Amygdala (tissue), 56 donors: Measurements from ENCODE around the gene C3orf70.

Experiments
- DNase-seq, 56 donors: peaks; one replicate each; lab custom pipeline; 2025; lab: John Stamatoyannopoulos, UW

The C3orf70 gene

GRCh38 chr3:185058796-185059195 lies 94.1 kb downstream of the C3orf70 start:
- no peak for DNase-seq

DNA sequence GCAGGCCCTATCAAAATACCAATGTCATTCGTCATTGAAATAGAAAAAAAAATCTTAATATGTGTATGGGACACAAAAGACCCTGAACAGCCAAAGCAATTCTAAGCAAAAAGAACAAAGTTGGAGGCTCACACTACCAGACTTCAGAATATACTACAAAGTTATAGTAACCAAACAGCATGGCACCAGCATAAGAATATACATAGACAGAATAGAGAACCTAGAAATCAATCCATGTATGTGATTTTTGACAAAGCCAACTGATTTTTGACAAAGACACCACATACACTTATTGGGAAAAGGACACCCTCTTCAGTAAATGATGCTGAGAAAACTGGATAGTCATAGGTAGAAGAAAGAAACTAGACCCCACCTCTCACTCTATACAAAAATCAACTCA lies 95.0 kb downstream of the C3orf70 start:
- DNase-seq, result no peak

DNA sequence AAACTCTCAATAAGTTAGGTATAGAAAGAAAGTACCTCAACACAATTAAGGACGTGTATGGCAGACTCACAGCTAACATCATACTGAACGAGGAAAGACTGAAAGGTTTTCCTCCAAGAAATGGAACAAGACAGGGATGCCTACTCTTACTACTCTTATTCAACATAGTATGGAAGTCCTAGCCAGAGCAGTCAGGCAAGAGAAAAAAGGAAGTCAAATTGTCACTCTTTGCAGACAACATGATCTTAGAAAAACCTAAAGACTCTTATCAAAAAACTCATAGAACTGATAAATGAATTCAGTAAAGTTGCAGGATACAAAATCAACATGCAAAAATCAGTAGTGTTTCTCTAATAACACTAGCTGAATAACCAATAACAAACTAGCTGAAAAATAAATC lies 96.0 kb downstream of the C3orf70 start:
- no peak for DNase-seq

DNA sequence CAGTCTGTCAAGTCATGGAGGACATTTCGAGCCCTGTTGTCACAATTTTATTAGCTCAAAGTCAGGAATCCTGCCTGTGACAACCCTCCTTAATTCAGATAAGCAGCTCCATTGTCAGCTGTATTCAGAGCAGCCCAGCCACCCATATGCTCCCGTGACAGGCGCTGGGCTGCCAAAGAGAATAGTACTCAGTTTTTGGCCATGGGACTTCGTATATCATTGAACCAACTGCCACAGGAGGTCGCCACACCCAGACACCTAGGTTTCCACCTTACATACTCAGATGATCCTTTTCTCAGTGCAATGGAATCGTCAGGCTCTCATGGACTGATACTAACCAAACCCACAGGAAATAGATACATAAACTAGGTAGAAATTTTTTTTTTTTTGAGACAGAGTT lies 100.2 kb downstream of the C3orf70 start:
- no peak for DNase-seq

DNA sequence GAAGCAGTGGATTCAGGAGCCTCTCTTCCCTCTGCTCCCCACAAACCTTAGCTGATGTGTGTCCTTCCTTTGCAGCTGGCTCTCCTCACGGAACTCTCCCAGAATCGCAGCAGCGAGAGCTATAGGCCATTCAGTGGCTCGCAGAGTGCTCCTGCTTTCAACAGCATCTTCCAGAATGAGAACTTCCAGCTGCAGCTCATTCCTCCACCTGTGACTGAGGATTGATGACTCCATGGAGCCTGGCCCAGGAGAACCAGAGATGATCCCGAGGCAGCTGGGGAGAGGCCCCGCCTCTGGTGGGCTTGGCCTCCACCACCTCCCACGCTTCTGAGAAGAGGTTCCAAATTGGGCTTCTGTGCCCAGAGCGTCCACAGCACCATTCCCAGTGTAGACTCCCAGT lies 101.1 kb downstream of the C3orf70 start:
- no peak for DNase-seq

GRCh38 chr3:185049710-185050109 lies 103.2 kb downstream of the C3orf70 start:
- no peak for DNase-seq

- DNase-seq, result no peak
Measured at GRCh38 chr3:185046603-185047002, 106.3 kb downstream of the C3orf70 start.

GRCh38 chr3:185046164-185046515 lies 106.7 kb downstream of the C3orf70 start:
- no peak for DNase-seq

DNA sequence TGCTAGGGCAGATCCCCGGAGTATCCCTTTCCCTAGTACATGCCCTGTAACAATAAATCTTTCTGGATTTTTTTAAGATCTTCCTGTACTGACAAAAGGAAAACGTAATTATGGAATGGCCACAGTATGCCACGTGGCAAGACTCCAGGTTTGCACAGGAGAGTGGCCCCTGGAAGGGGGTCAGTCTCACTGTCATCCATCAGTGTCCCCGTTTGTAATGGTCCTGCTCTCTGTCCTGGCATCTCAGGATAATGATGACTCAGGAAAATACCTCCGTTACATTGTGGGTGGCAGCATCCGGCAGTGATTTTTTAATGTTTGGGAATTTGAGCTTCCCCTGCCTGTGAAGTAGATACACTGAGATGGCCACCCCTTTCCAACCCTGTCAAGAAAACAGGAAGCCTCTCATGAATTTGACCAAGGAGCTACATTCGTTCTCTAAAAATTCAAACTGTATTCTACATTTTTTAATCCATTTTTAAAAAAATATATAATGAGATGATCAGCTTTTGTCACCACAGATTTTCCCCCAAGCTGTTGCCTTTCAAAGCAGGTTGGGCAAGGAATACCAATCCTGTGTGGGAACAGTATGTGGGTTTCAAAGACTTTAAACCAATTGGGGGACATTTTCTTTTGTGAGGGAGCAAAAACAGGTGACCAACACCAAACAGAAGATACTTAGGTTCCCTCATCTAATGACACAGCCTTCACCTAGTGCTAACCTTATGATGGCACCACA lies 110.4 kb downstream of the C3orf70 start:
- DNase-seq, result no peak

DNA sequence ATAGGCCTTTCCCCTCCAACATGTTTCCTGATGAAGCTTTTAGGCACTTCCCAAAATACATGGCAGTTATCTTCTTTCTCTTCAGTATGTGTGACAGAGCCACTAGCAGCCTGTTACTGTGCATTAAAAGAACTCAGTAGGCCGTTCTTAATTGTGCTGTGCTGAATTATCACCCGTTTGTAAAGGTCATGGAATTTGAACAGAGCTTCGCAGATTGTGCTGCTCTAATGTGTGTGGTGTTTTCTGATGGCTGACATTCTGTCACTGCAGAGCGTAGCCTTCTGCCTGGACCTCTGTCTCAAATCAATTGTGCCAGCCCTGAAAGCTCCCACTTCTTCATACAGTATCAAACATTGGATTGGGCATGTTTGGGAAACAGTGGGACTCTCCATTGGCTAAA lies 111.3 kb downstream of the C3orf70 start:
- no peak for DNase-seq

GRCh38 chr3:185040425-185040824 lies 112.4 kb downstream of the C3orf70 start:
- DNase-seq, result no peak

DNA sequence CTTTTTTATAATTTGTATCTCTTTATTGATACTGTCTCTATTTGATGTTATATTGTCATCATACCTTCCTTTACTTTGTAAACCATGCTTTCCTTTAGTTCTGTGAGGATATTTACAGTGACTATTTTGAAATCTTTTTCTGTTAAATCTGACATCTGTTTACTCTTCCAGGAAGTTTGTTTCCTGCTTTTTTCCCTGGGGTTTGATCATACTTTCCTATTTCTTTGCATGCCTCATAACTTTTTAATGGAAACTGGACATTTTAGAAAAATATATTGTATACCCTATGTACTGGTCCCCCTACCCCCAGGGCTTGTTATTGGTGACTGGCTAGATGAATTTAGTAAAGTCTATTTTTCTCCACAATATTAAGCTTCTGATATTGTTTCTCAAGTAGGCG lies 115.1 kb downstream of the C3orf70 start:
- no peak for DNase-seq

DNA sequence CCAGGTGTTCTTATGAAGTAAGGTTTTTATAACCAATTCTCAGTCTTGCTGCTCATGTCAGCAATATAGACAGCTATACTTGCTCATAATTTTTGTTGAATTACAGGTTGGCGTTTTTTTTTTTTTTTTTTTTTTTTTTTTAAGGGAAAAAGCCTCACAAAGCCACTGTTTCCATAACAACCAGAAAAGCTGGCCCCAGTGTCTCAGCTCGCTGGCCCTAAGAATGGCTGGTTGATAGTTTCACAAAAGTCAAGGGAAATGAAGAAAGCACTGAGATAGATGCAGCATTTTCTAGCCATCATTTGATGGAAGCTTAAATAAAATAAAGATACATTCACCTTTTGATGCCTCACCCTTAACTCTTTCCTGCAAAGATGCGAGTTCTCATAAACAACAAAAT lies 121.9 kb downstream of the C3orf70 start:
- no peak for DNase-seq

DNA sequence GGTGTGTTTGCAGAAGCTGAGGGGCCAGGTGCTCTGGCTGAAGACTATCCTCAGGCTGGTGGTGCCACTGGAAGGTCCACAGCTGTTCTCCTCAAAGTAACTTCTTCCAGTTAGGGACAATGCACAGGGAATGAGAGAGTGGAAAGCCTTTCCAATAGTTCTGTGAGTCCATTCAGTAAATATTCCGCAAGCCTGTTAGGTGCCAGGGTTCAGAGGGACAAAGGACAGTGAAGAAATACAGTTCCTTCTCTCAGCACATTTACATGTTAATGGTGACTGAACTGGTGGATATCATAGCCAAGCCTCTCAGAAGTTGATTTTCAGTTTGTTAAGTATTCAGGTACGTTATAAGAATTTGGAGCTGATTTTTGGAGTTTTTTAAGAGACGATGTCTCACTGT lies 122.5 kb downstream of the C3orf70 start:
- no peak for DNase-seq

GRCh38 chr3:185029086-185029485 lies 123.8 kb downstream of the C3orf70 start:
- DNase-seq, result no peak

- DNase-seq, result no peak
Measured at GRCh38 chr3:185028121-185028520, 124.7 kb downstream of the C3orf70 start.
